Measurements from ENCODE around the gene GRIN2A. TPM values are rescaled to one million over a fixed set of nuclear protein-coding genes. Genes with fewer than 3 reads are reported as not detected.

GRIN2A gene
- total RNA-seq, 2 donors from 2014 or later, result 0.27 to 2.5 TPM

- no peak for DNase-seq (ENCODE audit: low spot score)
- Histone ChIP-seq H3K4me3 (no peak overlapping the region), H3K9me3 (no peaks in the 10 kb centered on the region), H3K36me3 (no peaks in the 10 kb centered on the region), H3K27ac (no peak overlapping the region), H3K27me3 (replicated peaks; ENCODE audit: insufficient read depth) (no peaks in the 10 kb centered on the region), H3K4me1 (ENCODE audit: control insufficient read depth in 1 of 2, low read depth in 2 of 2) (no peaks in the 10 kb centered on the region)
- ATAC-seq (ENCODE audit: insufficient number of reproducible peaks, low FRiP score, low read depth), result no peak
- no peak for TF ChIP-seq CTCF (IDR thresholded peaks at IDR 0.05)
These were observed 335.1 kb downstream of the GRIN2A start for GRCh38 chr16:9847146-9847545.

GRCh38 chr16:9846362-9847099 lies 335.7 kb downstream of the GRIN2A start:
- H3K4me3 ChIP-seq, result no peak overlapping the region
- no peaks in the 10 kb centered on the region for H3K9me3 ChIP-seq
- no peaks in the 10 kb centered on the region for H3K36me3 ChIP-seq
- no peak for TF ChIP-seq CTCF (IDR thresholded peaks at IDR 0.05)
- no peaks in the 10 kb centered on the region for H3K4me1 ChIP-seq (ENCODE audit: control insufficient read depth in 1 of 2, low read depth in 2 of 2)
- no peak overlapping the region for H3K27ac ChIP-seq
- H3K27me3 ChIP-seq (replicated peaks; ENCODE audit: insufficient read depth), result no peaks in the 10 kb centered on the region
- ATAC-seq (ENCODE audit: insufficient number of reproducible peaks, low FRiP score, low read depth) (no peak), DNase-seq (ENCODE audit: low spot score) (no peak)

- ATAC-seq (ENCODE audit: insufficient number of reproducible peaks, low FRiP score, low read depth) (no peak), DNase-seq (ENCODE audit: low spot score) (no peak)
- no peaks in the 10 kb centered on the region for H3K36me3 ChIP-seq
- TF ChIP-seq CTCF (IDR thresholded peaks at IDR 0.05), result no peak
- H3K4me1 ChIP-seq (ENCODE audit: control insufficient read depth in 1 of 2, low read depth in 2 of 2), result no peaks in the 10 kb centered on the region
- H3K4me3 ChIP-seq, result no peak overlapping the region
- no peaks in the 10 kb centered on the region for H3K9me3 ChIP-seq
- H3K27ac ChIP-seq, result no peak overlapping the region
- no peaks in the 10 kb centered on the region for H3K27me3 ChIP-seq (replicated peaks; ENCODE audit: insufficient read depth)
These were observed 336.4 kb downstream of the GRIN2A start for GRCh38 chr16:9845661-9846361.

GRCh38 chr16:9844361-9844760 lies 337.9 kb downstream of the GRIN2A start:
- DNase-seq (ENCODE audit: low spot score), result no peak
- TF ChIP-seq CTCF (IDR thresholded peaks at IDR 0.05), result no peak
- H3K4me1 ChIP-seq (ENCODE audit: control insufficient read depth in 1 of 2, low read depth in 2 of 2), result no peaks in the 10 kb centered on the region

GRCh38 chr16:9843424-9844018 lies 338.7 kb downstream of the GRIN2A start:
- Histone ChIP-seq H3K27me3 (replicated peaks; ENCODE audit: insufficient read depth) (no peaks in the 10 kb centered on the region), H3K27ac (no peak overlapping the region), H3K4me3 (no peak overlapping the region), H3K36me3 (no peaks in the 10 kb centered on the region), H3K9me3 (no peaks in the 10 kb centered on the region), H3K4me1 (ENCODE audit: control insufficient read depth in 1 of 2, low read depth in 2 of 2) (no peaks in the 10 kb centered on the region)
- ATAC-seq (ENCODE audit: insufficient number of reproducible peaks, low FRiP score, low read depth) (no peak), DNase-seq (ENCODE audit: low spot score) (no peak)
- TF ChIP-seq CTCF (IDR thresholded peaks at IDR 0.05), result no peak

More at GRCh38 chr16:9844361-9844760, 337.9 kb downstream of the GRIN2A start:
- Histone ChIP-seq H3K4me3 (no peak overlapping the region), H3K36me3 (no peaks in the 10 kb centered on the region), H3K27me3 (replicated peaks; ENCODE audit: insufficient read depth) (no peaks in the 10 kb centered on the region), H3K9me3 (no peaks in the 10 kb centered on the region), H3K27ac (no peak overlapping the region)
- no peak for ATAC-seq (ENCODE audit: insufficient number of reproducible peaks, low FRiP score, low read depth)
